Stimulated activated CD8-positive, alpha-beta memory T cell treated with anti-CD3 and anti-CD28 coated beads, Interleukin-2, amount 100 ng/mL, for 1 hour (primary cell): Measurements from ENCODE around the gene CORO2A.

ENCODE experiments used
- DNase-seq, 2 donors: peaks; one replicate each; pipeline ENCODE4 v3.0.0-alpha.2; 2020; ENCODE audit warnings: low read depth in 2 of 2

The CORO2A gene

GRCh38 chr9:98219794-98220370, 27.4 kb upstream of the CORO2A start:
- DNase-seq = no peak

- no peak for DNase-seq
Observed at GRCh38 chr9:98219364-98219716, 26.9 kb upstream of the CORO2A start.

- DNase-seq = no peak
Observed at GRCh38 chr9:98218562-98219363, 26.3 kb upstream of the CORO2A start.

- DNase-seq = no peak
Observed at GRCh38 chr9:98217255-98217654, 24.8 kb upstream of the CORO2A start.

- DNase-seq = no peak
Observed at GRCh38 chr9:98216391-98216790, 24.0 kb upstream of the CORO2A start.

GRCh38 chr9:98215821-98216220, 23.4 kb upstream of the CORO2A start:
- DNase-seq = no peak

- no peak for DNase-seq
Observed at GRCh38 chr9:98215271-98215670, 22.8 kb upstream of the CORO2A start.

- DNase-seq = no peak
Observed at GRCh38 chr9:98214811-98215210, 22.4 kb upstream of the CORO2A start.

- no peak for DNase-seq
Observed at GRCh38 chr9:98211260-98211659, 18.8 kb upstream of the CORO2A start.

- no peak for DNase-seq
Observed at GRCh38 chr9:98210435-98210834, 18.0 kb upstream of the CORO2A start.

GRCh38 chr9:98209530-98209929, 17.1 kb upstream of the CORO2A start:
- no peak for DNase-seq

- DNase-seq = no peak
Observed at GRCh38 chr9:98208635-98209034, 16.2 kb upstream of the CORO2A start.

GRCh38 chr9:98207606-98208005, 15.2 kb upstream of the CORO2A start:
- no peak for DNase-seq

- DNase-seq = no peak
Observed at GRCh38 chr9:98206754-98207153, 14.3 kb upstream of the CORO2A start.

- DNase-seq = no peak
Observed at GRCh38 chr9:98204692-98205091, 12.3 kb upstream of the CORO2A start.

- no peak for DNase-seq
Observed at GRCh38 chr9:98203153-98203552, 10.7 kb upstream of the CORO2A start.

GRCh38 chr9:98202252-98202651, 9.8 kb upstream of the CORO2A start:
- DNase-seq = no peak

- DNase-seq = no peak
Observed at GRCh38 chr9:98201749-98202148, 9.3 kb upstream of the CORO2A start.

- no peak for DNase-seq
Observed at GRCh38 chr9:98201102-98201501, 8.7 kb upstream of the CORO2A start.

- no peak for DNase-seq
Observed at GRCh38 chr9:98199388-98200033, 7.1 kb upstream of the CORO2A start.

GRCh38 chr9:98195671-98196070, 3.2 kb upstream of the CORO2A start:
- no peak for DNase-seq

GRCh38 chr9:98193336-98193944, 1.0 kb upstream of the CORO2A start:
- no peak for DNase-seq
